ENCODE measurements around the gene GNE.

GRCh38 chr9:36250079-36250478, 8.2 kb downstream of the GNE start:
- no peak for TF ChIP-seq CREB1 (CRISPR knock-in tag; IDR thresholded peaks at IDR 0.05)
- TF ChIP-seq CTCF (IDR thresholded peaks at IDR 0.05): no peak
- TF ChIP-seq E2F1 (CRISPR knock-in tag; IDR thresholded peaks at IDR 0.05): no peak
- no peak for TF ChIP-seq NFYB (CRISPR knock-in tag; conservative IDR thresholded peaks at IDR 0.05; ENCODE audit: low read depth)
- TF ChIP-seq ATF2 (CRISPR knock-in tag; IDR thresholded peaks at IDR 0.05; ENCODE audit: borderline replicate concordance, low read depth): no peak
- no peak for TF ChIP-seq ZNF232 (CRISPR knock-in tag; IDR thresholded peaks at IDR 0.05)
- no peak for TF ChIP-seq JUN (CRISPR knock-in tag; IDR thresholded peaks at IDR 0.05)
- TF ChIP-seq ZNF121 (CRISPR knock-in tag; IDR thresholded peaks at IDR 0.05): no peak
- TF ChIP-seq MXD4 (CRISPR knock-in tag; IDR thresholded peaks at IDR 0.05; ENCODE audit: borderline replicate concordance): no peak
- TF ChIP-seq PREB (CRISPR knock-in tag; IDR thresholded peaks at IDR 0.05; ENCODE audit: borderline replicate concordance): no peak
- TF ChIP-seq ELF4 (CRISPR knock-in tag; IDR thresholded peaks at IDR 0.05; ENCODE audit: low read depth): no peak
- no peak for TF ChIP-seq ZNF281 (CRISPR knock-in tag; IDR thresholded peaks at IDR 0.05)
- no peak for TF ChIP-seq ATF3 (CRISPR knock-in tag; conservative IDR thresholded peaks at IDR 0.05)
